AG08396 (cell line): ENCODE results near the gene SDC3.
"Not testable (repeated sequence)": the region's sequence is repeated elsewhere in the genome, so short reads cannot be mapped to it uniquely, and the experiment has no call there.

Experiments
- DNase-seq: peaks from one replicate; pipeline ENCODE4 v3.0.0; 2012; ENCODE audit warnings: low spot score, mixed read lengths

The SDC3 gene

GRCh38 chr1:30875197-30875596, 33.4 kb downstream of the SDC3 start:
- DNase-seq = no peak

GRCh38 chr1:30874176-30874575, 34.4 kb downstream of the SDC3 start:
- DNase-seq = no peak

- DNase-seq = no peak
These were observed 35.7 kb downstream of the SDC3 start for GRCh38 chr1:30872948-30873263.

- no peak for DNase-seq
These were observed 36.3 kb downstream of the SDC3 start for GRCh38 chr1:30872033-30872947.

- no peak for DNase-seq
These were observed 37.2 kb downstream of the SDC3 start for GRCh38 chr1:30871276-30871871.

GRCh38 chr1:30870656-30871055, 37.9 kb downstream of the SDC3 start:
- DNase-seq = no peak

- no peak for DNase-seq
These were observed 38.5 kb downstream of the SDC3 start for GRCh38 chr1:30870035-30870434.

- DNase-seq = no peak
These were observed 39.6 kb downstream of the SDC3 start for GRCh38 chr1:30868833-30869435.

GRCh38 chr1:30868057-30868456, 40.5 kb downstream of the SDC3 start:
- DNase-seq = not testable (repeated sequence)

GRCh38 chr1:30867537-30867936, 41.0 kb downstream of the SDC3 start:
- DNase-seq = no peak

- no peak for DNase-seq
These were observed 42.0 kb downstream of the SDC3 start for GRCh38 chr1:30866594-30866993.

GRCh38 chr1:30864681-30865080, 43.9 kb downstream of the SDC3 start:
- DNase-seq = no peak

GRCh38 chr1:30863858-30864604, 44.5 kb downstream of the SDC3 start:
- DNase-seq = no peak

GRCh38 chr1:30860320-30860652, 48.3 kb downstream of the SDC3 start:
- DNase-seq = no peak

GRCh38 chr1:30857964-30858363, 50.6 kb downstream of the SDC3 start:
- no peak for DNase-seq

- no peak for DNase-seq
These were observed 51.5 kb downstream of the SDC3 start for GRCh38 chr1:30857062-30857461.

GRCh38 chr1:30856260-30856790, 52.2 kb downstream of the SDC3 start:
- DNase-seq = no peak

- no peak for DNase-seq
These were observed 52.8 kb downstream of the SDC3 start for GRCh38 chr1:30855686-30856259.

GRCh38 chr1:30853350-30853749, 55.2 kb downstream of the SDC3 start:
- DNase-seq = no peak

- DNase-seq = no peak
These were observed 56.5 kb downstream of the SDC3 start for GRCh38 chr1:30852026-30852425.

- no peak for DNase-seq
These were observed 57.3 kb downstream of the SDC3 start for GRCh38 chr1:30851286-30851685.

- DNase-seq = no peak
These were observed 58.0 kb downstream of the SDC3 start for GRCh38 chr1:30850607-30851006.
